Measurements from ENCODE around the gene TM4SF18.
A peak's percentile ranks its signal among the peaks of the same experiment; 100 is the strongest.

Gene TM4SF18

DNA sequence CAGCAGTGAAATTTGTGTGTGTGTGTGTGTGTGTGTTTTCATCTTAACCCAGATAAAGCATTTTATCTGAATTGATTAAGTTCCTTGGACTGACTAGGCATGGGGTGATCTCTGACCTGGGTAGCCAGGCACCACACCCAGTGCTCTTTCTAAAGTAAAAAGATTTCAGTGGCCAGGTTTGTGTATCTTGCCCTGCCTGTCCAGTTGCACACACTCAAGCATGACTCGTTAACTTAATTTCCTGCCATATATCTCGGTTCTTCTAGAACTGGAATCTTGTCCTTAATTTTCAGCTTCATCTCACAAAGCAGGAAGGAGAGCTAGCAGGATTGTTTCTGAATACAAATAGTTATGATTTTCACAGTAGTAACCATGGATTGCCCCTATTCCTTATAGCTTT, 17.0 kb downstream of the TM4SF18 start:
- TF ChIP-seq, protein P1, sequence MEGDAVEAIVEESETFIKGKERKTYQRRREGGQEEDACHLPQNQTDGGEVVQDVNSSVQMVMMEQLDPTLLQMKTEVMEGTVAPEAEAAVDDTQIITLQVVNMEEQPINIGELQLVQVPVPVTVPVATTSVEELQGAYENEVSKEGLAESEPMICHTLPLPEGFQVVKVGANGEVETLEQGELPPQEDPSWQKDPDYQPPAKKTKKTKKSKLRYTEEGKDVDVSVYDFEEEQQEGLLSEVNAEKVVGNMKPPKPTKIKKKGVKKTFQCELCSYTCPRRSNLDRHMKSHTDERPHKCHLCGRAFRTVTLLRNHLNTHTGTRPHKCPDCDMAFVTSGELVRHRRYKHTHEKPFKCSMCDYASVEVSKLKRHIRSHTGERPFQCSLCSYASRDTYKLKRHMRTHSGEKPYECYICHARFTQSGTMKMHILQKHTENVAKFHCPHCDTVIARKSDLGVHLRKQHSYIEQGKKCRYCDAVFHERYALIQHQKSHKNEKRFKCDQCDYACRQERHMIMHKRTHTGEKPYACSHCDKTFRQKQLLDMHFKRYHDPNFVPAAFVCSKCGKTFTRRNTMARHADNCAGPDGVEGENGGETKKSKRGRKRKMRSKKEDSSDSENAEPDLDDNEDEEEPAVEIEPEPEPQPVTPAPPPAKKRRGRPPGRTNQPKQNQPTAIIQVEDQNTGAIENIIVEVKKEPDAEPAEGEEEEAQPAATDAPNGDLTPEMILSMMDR (conservative IDR thresholded peaks at IDR 0.05; ENCODE audit: low read depth, low read length): no peak
- DNase-seq (ENCODE audit: low read depth): no peak
- H3K4me3 ChIP-seq (ENCODE audit: low read depth, low read length): no peak overlapping the region

DNA sequence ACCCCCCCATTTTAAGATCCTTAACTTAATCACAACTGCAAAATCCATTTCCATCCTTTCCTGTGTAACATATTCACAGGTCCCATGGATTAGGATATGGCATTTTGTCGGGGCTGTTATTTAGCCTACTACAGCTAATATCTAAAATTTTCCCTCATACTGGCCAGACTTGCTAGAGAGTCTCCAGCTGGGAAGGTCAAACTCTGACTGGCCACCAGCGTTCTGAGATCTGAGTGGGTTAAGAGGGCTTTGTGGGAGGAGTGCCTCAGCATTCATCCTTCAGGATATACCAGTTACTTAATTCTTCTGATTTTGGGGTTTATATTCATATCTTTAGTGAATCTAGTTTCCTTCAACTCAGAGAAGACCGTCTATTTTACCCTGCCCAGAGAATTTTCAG, 17.7 kb downstream of the TM4SF18 start:
- DNase-seq (ENCODE audit: low read depth): peak; percentile 33
- TF ChIP-seq, protein P1 (conservative IDR thresholded peaks at IDR 0.05; ENCODE audit: low read depth, low read length): no peak
- no peak overlapping the region for H3K4me3 ChIP-seq (ENCODE audit: low read depth, low read length)

DNA sequence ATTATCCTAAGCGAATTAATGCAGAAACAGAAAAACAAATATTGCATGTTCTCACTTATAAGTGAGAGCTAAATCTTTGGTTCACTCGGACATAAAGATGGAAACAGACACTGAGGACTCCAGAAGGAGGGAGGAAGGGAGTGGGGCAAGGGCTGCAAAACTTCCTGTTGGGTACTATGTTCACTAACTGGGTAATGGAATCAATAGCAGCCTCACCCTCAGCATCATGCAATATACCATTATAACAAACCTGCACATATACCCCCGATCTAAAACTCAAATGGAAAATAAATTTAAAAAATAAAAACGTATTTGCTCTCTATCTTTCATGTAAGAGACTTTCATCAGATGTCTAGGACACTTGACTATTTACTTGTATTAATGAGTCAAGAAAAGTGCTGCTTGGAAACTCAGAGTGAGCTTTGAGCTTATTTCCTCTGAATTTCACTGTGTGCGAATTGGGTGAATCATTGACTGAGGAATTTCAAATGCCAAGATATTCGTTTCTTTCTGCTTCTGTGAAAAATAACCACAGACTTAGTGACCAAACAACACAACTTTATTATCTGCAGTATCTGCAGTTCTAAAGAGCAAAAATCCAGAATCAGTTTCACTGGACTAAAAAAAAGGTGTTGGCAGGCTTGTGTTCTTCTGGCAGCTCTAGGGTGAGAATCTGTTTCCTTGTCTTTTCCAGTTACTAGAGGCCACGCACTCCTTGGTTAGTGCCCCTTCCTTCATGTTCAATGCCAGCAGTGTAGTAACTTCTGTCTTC, 18.4 kb downstream of the TM4SF18 start:
- DNase-seq (ENCODE audit: low read depth): peak; percentile 83
- TF ChIP-seq, protein P1 (conservative IDR thresholded peaks at IDR 0.05; ENCODE audit: low read depth, low read length): no peak
- no peak overlapping the region for H3K4me3 ChIP-seq (ENCODE audit: low read depth, low read length)

DNA sequence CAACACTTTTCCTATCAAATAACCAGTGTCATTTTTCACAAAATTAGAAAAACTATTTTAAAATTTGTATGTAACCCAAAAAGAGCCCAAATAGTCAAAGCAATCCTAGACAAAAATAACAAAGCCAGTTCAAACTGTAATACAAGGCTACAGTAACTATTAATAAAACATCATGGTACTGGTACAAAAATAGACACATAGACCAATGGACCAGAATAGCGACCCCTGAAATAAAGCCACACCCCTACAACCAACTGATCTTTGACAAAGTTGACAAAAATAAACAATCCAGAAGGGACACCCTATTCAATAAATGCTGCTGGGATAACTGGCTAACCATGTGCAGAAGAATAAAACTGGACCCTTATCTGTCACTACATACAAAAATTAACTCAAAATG, 19.9 kb downstream of the TM4SF18 start:
- no peak for DNase-seq (ENCODE audit: low read depth)
- no peak overlapping the region for H3K4me3 ChIP-seq (ENCODE audit: low read depth, low read length)
- TF ChIP-seq, protein P1 (conservative IDR thresholded peaks at IDR 0.05; ENCODE audit: low read depth, low read length): no peak

DNA sequence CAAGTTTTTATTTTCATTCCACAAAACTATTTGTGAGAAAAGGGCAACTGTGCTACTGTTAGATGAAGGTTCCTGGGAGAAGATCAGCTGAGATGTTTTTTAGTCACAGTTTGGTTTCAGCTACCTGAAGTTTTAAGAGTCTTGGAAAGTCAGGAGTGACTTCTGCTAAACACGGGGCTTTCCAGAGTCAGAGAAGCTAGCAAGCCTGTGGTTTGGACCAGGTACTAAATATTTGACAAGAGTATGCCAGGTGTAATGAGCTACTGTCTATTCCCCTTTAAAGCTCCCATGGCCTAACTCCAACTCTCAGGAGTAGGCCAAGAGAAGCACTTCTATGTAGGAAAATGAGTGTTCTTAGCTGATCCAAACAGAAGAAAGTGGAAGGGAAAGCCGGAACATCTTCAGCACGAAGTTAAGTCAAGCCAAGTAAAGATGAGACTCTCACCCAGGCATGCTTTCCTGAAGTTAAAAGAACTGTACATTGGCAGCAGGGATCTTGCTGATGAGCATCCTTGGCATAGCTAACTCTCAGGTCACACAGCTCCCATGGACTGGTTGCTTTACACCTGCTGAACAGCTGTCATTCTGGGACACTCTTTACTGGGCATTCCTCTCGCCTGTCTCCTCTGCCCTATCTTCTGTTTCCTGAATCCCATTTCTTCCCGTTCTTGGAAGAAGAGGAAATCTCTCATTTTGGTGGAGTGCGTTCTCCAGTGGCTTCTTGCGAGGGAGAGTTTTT, 22.5 kb downstream of the TM4SF18 start:
- TF ChIP-seq, protein P1 (conservative IDR thresholded peaks at IDR 0.05; ENCODE audit: low read depth, low read length): no peak
- DNase-seq (ENCODE audit: low read depth): no peak
- H3K4me3 ChIP-seq (ENCODE audit: low read depth, low read length): no peak overlapping the region

DNA sequence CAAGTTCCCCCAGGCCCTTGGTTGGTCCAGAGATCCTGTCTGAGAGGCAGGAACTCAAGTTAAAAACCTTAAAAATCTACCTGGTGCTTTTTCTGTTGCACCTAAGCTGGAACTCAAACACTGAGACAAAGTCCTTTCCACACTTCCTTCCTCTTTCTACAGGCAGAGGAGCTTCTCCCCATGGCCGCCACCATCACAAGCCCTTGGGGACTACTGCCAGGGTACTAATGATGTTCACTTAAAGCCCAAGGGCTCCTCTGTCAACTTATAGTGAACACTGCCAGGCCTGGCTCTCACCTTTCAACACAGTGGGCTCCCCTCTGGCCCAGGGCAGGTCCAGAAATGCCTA, 26.0 kb downstream of the TM4SF18 start:
- DNase-seq (ENCODE audit: low read depth): no peak
- H3K4me3 ChIP-seq (ENCODE audit: low read depth, low read length): no peak overlapping the region

More for the DNA sequence above, 26.0 kb downstream of the TM4SF18 start:
- TF ChIP-seq, protein P1 (conservative IDR thresholded peaks at IDR 0.05; ENCODE audit: low read depth, low read length): no peak

Measured in choroid plexus epithelial cell (primary cell).